ENCODE results near the gene RBP3.

RBP3 gene

DNA sequence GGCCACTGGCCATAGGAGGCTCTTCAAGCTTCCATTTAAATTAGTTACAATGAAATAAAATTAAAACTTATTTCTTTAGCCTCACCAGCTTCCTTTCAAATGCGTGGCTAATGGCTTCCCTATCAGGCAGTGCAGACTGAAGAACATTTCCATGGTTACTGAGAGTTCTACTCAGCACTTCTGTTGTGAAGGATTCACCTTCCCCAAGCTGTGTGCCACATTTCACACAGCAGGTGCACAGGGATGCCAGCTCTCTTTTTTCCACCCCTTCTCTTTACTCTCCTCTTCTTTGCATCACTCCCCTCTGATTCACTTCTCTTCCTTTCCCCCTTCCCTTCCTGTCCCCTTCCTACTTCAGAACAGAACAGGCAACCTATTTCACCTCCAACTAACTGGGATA, 25.1 kb upstream of the RBP3 start (continued):
- TF ChIP-seq, protein P1, sequence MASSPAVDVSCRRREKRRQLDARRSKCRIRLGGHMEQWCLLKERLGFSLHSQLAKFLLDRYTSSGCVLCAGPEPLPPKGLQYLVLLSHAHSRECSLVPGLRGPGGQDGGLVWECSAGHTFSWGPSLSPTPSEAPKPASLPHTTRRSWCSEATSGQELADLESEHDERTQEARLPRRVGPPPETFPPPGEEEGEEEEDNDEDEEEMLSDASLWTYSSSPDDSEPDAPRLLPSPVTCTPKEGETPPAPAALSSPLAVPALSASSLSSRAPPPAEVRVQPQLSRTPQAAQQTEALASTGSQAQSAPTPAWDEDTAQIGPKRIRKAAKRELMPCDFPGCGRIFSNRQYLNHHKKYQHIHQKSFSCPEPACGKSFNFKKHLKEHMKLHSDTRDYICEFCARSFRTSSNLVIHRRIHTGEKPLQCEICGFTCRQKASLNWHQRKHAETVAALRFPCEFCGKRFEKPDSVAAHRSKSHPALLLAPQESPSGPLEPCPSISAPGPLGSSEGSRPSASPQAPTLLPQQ (tag by site-specific recombination; IDR thresholded peaks at IDR 0.05): no peak
- TF ChIP-seq ZNF473 (tag by site-specific recombination; IDR thresholded peaks at IDR 0.05) (no peak), GLIS1 (tag by site-specific recombination; IDR thresholded peaks at IDR 0.05) (no peak), ZNF114 (tag by site-specific recombination; IDR thresholded peaks at IDR 0.05) (no peak), ZNF19 (tag by site-specific recombination; IDR thresholded peaks at IDR 0.05; ENCODE audit: low read depth) (no peak)

DNA sequence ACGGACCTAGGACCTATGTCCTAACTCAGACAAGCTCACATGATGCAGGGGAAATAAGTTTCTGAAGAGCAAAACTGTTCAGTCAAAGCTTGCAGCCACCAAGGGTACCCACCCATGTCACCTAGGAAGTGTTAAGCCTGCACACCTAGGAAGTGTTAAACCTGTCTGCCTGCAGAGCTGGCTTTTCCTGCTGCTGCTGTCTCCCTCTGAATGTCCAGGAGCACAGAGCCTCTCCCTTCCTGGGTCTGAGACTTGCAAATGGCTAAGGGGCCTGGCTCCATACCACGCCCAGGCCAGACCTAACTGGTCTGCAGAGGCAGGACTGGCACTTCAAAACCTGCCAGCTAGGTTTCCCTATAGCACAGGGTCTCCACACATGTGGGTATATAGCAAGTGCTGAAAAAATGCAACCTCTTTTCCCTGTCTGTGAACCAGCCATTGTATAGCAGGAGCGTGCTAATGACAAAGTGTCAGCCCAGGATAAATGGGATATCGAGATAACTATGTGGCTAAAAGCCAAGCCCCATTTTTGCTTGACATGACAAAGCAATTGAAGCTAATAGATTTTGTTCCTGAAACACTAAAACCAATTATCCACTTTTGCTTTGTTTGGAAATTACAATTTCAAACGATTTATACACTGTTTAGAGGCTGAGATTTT, 24.4 kb upstream of the RBP3 start:
- H3K36me3 ChIP-seq (ENCODE audit: control insufficient read depth in 2 of 2, insufficient read depth in 1 of 2, low read length in 2 of 2): no peaks in the 10 kb centered on the region
- POLR2A ChIA-PET: no interaction called here
- H3K4me1 ChIP-seq (ENCODE audit: control insufficient read depth, insufficient read depth, low read length): no peaks in the 10 kb centered on the region
- H3K27ac ChIP-seq (ENCODE audit: extremely low read depth, low read depth, low read length): no peak overlapping the region
- TF ChIP-seq ZNF707 (tag by site-specific recombination; IDR thresholded peaks at IDR 0.05) (no peak), ZNF521 (tag by site-specific recombination; IDR thresholded peaks at IDR 0.05) (no peak), ZNF830 (tag by site-specific recombination; IDR thresholded peaks at IDR 0.05; ENCODE audit: low read depth) (no peak)
- TF ChIP-seq, protein P2, sequence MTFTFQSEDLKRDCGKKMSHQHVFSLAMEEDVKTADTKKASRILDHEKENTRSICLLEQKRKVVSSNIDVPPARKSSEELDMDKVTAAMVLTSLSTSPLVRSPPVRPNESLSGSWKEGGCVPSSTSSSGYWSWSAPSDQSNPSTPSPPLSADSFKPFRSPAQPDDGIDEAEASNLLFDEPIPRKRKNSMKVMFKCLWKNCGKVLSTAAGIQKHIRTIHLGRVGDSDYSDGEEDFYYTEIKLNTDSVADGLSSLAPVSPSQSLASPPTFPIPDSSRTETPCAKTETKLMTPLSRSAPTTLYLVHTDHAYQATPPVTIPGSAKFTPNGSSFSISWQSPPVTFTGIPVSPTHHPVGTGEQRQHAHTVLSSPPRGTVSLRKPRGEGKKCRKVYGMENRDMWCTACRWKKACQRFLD (tag by site-specific recombination; IDR thresholded peaks at IDR 0.05): no peak
- TF ChIP-seq, protein P3, sequence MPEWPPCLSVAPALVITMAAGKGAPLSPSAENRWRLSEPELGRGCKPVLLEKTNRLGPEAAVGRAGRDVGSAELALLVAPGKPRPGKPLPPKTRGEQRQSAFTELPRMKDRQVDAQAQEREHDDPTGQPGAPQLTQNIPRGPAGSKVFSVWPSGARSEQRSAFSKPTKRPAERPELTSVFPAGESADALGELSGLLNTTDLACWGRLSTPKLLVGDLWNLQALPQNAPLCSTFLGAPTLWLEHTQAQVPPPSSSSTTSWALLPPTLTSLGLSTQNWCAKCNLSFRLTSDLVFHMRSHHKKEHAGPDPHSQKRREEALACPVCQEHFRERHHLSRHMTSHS (tag by site-specific recombination; IDR thresholded peaks at IDR 0.05): no peak
- H3K4me3 ChIP-seq (ENCODE audit: low read depth, low read length): no peak overlapping the region
- CTCF ChIA-PET: interaction anchor here (0.7 to 1.7 kb wide), 5 partner anchors 12 to 299 kb away, joined by 3 to 7 read pairs (median 7); no protein-coding TSS in a partner anchor
- H3K9me3 ChIP-seq (ENCODE audit: control insufficient read depth, insufficient read depth, low read depth, low read length): no peaks in the 10 kb centered on the region

DNA sequence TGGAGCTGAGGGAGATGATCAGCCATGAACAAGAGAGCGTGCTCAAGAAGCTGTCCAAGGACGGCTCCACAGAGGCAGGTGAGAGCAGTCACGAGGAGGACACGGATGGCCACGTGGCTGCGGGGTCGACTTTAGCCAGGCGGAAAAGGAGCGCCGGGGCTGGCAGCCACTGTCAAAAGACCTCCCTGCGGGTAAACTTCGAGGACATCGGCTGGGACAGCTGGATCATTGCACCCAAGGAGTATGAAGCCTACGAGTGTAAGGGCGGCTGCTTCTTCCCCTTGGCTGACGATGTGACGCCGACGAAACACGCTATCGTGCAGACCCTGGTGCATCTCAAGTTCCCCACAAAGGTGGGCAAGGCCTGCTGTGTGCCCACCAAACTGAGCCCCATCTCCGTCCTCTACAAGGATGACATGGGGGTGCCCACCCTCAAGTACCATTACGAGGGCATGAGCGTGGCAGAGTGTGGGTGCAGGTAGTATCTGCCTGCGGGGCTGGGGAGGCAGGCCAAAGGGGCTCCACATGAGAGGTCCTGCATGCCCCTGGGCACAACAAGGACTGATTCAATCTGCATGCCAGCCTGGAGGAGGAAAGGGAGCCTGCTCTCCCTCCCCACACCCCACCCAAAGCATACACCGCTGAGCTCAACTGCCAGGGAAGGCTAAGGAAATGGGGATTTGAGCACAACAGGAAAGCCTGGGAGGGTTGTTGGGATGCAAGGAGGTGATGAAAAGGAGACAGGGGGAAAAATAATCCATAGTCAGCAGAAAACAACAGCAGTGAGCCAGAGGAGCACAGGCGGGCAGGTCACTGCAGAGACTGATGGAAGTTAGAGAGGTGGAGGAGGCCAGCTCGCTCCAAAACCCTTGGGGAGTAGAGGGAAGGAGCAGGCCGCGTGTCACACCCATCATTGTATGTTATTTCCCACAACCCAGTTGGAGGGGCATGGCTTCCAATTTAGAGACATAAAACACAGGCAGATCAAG, 22.6 kb upstream of the RBP3 start:
- POLR2A ChIA-PET: no interaction called here
- Histone ChIP-seq H3K4me1 (ENCODE audit: control insufficient read depth, insufficient read depth, low read length) (no peaks in the 10 kb centered on the region), H3K4me3 (ENCODE audit: low read depth, low read length) (no peak overlapping the region), H3K27ac (ENCODE audit: extremely low read depth, low read depth, low read length) (no peak overlapping the region), H3K9me3 (ENCODE audit: control insufficient read depth, insufficient read depth, low read depth, low read length) (no peaks in the 10 kb centered on the region), H3K36me3 (ENCODE audit: control insufficient read depth in 2 of 2, insufficient read depth in 1 of 2, low read length in 2 of 2) (no peaks in the 10 kb centered on the region)
- CTCF ChIA-PET: interaction anchor here (0.6 to 1.0 kb wide), 2 partner anchors 37 to 301 kb away, joined by 3 to 4 read pairs; no protein-coding TSS in a partner anchor
- TF ChIP-seq GFI1B (tag by site-specific recombination; IDR thresholded peaks at IDR 0.05): no peak
- TF ChIP-seq KLF10 (tag by site-specific recombination; IDR thresholded peaks at IDR 0.05): no peak
- TF ChIP-seq, protein P4, sequence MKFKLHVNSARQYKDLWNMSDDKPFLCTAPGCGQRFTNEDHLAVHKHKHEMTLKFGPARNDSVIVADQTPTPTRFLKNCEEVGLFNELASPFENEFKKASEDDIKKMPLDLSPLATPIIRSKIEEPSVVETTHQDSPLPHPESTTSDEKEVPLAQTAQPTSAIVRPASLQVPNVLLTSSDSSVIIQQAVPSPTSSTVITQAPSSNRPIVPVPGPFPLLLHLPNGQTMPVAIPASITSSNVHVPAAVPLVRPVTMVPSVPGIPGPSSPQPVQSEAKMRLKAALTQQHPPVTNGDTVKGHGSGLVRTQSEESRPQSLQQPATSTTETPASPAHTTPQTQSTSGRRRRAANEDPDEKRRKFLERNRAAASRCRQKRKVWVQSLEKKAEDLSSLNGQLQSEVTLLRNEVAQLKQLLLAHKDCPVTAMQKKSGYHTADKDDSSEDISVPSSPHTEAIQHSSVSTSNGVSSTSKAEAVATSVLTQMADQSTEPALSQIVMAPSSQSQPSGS (tag by site-specific recombination; IDR thresholded peaks at IDR 0.05; ENCODE audit: low read depth): no peak
- TF ChIP-seq ZNF184 (tag by site-specific recombination; IDR thresholded peaks at IDR 0.05): no peak
- TF ChIP-seq EGR2 (tag by site-specific recombination; IDR thresholded peaks at IDR 0.05; ENCODE audit: low read depth): no peak
- TF ChIP-seq, protein P2 (tag by site-specific recombination; IDR thresholded peaks at IDR 0.05): no peak
- no peak for TF ChIP-seq ZBTB7A (tag by site-specific recombination; IDR thresholded peaks at IDR 0.05; ENCODE audit: low read depth)
- TF ChIP-seq ZNF214 (tag by site-specific recombination; IDR thresholded peaks at IDR 0.05; ENCODE audit: borderline replicate concordance): no peak
- TF ChIP-seq, protein P5, sequence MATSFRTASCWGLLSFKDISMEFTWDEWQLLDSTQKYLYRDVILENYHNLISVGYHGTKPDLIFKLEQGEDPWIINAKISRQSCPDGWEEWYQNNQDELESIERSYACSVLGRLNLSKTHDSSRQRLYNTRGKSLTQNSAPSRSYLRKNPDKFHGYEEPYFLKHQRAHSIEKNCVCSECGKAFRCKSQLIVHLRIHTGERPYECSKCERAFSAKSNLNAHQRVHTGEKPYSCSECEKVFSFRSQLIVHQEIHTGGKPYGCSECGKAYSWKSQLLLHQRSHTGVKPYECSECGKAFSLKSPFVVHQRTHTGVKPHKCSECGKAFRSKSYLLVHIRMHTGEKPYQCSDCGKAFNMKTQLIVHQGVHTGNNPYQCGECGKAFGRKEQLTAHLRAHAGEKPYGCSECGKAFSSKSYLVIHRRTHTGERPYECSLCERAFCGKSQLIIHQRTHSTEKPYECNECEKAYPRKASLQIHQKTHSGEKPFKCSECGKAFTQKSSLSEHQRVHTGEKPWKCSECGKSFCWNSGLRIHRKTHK (tag by site-specific recombination; IDR thresholded peaks at IDR 0.05): no peak
- TF ChIP-seq OSR2 (tag by site-specific recombination; IDR thresholded peaks at IDR 0.05): no peak
- TF ChIP-seq, protein P6, sequence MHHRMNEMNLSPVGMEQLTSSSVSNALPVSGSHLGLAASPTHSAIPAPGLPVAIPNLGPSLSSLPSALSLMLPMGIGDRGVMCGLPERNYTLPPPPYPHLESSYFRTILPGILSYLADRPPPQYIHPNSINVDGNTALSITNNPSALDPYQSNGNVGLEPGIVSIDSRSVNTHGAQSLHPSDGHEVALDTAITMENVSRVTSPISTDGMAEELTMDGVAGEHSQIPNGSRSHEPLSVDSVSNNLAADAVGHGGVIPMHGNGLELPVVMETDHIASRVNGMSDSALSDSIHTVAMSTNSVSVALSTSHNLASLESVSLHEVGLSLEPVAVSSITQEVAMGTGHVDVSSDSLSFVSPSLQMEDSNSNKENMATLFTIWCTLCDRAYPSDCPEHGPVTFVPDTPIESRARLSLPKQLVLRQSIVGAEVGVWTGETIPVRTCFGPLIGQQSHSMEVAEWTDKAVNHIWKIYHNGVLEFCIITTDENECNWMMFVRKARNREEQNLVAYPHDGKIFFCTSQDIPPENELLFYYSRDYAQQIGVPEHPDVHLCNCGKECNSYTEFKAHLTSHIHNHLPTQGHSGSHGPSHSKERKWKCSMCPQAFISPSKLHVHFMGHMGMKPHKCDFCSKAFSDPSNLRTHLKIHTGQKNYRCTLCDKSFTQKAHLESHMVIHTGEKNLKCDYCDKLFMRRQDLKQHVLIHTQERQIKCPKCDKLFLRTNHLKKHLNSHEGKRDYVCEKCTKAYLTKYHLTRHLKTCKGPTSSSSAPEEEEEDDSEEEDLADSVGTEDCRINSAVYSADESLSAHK (tag by site-specific recombination; IDR thresholded peaks at IDR 0.05): no peak

Measured in HEK293 (cell line).